HepG2 (cell line): ENCODE measurements around the gene CD7.

Experiments used
- ATF2 ChIP-seq: sonication (generic); formaldehyde crosslinking; IDR thresholded peaks from 2 replicates; pipeline ENCODE4 v1.4.0; 2020; ENCODE audit warnings: missing genetic modification reagents
- CTCF ChIP-seq: sonication (generic); formaldehyde crosslinking; IDR thresholded peaks from 2 replicates; pipeline ENCODE4 v1.5.0; 2020; ENCODE audit warnings: mild to moderate bottlenecking, missing genetic modification reagents, moderate library complexity
- HOXA7 ChIP-seq: sonication (generic); formaldehyde crosslinking; IDR thresholded peaks from 2 replicates; pipeline ENCODE4 v1.8.1; 2022; ENCODE audit warnings: mild to moderate bottlenecking, missing genetic modification reagents, moderate library complexity
- PBX2 ChIP-seq: IDR thresholded peaks from 2 replicates; pipeline ENCODE4 v1.6.1; 2016; ENCODE audit warnings: control low read depth
- POLR2AphosphoS5 ChIP-seq: IDR thresholded peaks from 2 replicates; pipeline ENCODE4 v1.6.1; 2012; ENCODE audit warnings: low read depth, low read length
- PRDM15 ChIP-seq: sonication (generic); formaldehyde crosslinking; IDR thresholded peaks from 2 replicates; pipeline ENCODE4 v1.4.0; 2020; ENCODE audit warnings: missing genetic modification reagents
- TCF7 ChIP-seq: sonication (generic); IDR thresholded peaks from 2 replicates; pipeline ENCODE4 v1.6.1; 2016; ENCODE audit warnings: antibody characterized with exemption, low read depth
- ZBTB44 ChIP-seq: sonication (generic); formaldehyde crosslinking; IDR thresholded peaks from 2 replicates; pipeline ENCODE4 v1.4.0; 2020; ENCODE audit warnings: missing genetic modification reagents
- ZNF230 ChIP-seq: sonication (generic); formaldehyde crosslinking; IDR thresholded peaks from 2 replicates; pipeline ENCODE4 v1.4.0; 2020; ENCODE audit warnings: mild to moderate bottlenecking, missing genetic modification reagents

GRCh38 chr17:82365606-82366295 lies 48.3 kb upstream of the CD7 start:
- TF ChIP-seq HOXA7 (CRISPR knock-in tag) (no peak), ZBTB44 (CRISPR knock-in tag) (no peak), ZNF230 (CRISPR knock-in tag) (no peak), CTCF (CRISPR knock-in tag) (no peak), POLR2AphosphoS5 (no peak), ATF2 (CRISPR knock-in tag) (no peak), PRDM15 (CRISPR knock-in tag) (no peak), TCF7 (no peak), PBX2 (CRISPR knock-in tag) (no peak)
